GM10847 (cell line): ENCODE measurements around the gene MMP14.
A peak's percentile ranks its signal among the peaks of the same experiment; 100 is the strongest.

Source experiments
- POLR2A ChIP-seq: IDR thresholded peaks from 2 replicates; pipeline ENCODE4 v1.6.1; 2011; ENCODE audit not compliant: insufficient read length; ENCODE audit errors: extremely low read depth

Gene MMP14

DNA sequence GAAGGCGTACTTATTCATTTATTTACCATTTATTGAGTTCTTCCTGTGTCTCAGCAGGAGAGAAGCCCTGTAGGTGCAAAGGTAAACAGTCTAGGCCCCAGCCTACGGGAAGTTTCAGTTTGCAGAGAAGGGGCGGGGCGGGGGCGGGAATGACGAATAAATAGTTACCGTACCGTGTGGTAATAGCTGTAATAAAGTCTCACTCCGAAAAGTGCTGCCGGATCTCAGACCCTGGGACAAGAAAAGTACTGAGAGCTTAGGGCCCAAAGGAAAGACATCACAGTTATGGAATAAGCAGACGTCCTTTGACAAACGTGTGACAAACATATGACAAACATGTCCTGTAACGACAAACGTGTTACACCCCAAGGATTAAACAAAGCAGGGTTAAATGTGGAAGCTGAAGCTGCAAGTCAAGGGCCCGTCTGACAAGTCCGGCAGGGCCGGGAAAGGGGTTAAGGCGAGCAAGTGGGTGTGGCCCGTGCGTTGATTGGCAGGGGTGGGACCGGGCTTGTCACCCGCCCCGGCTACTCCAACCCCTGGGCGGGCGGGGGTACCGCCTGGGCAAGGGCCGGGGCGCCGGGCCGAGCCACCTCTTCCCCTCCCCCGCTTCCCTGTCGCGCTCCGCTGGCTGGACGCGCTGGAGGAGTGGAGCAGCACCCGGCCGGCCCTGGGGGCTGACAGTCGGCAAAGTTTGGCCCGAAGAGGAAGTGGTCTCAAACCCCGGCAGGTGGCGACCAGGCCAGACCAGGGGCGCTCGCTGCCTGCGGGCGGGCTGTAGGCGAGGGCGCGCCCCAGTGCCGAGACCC is 35.0 kb downstream of the MMP14 start, which contains the start of gene LRP10:
Gene LRP10, plus strand, starts transcription at position 517 of the 809 bp plus-strand sequence. CDS start 564 bp downstream, outside the sequence.
- TF ChIP-seq POLR2A: peak; percentile 73

GRCh38 chr14:22872033-22872832 is 35.8 kb downstream of the MMP14 start:
- no peak for TF ChIP-seq POLR2A

- TF ChIP-seq POLR2A: no peak
These were observed 36.6 kb downstream of the MMP14 start for GRCh38 chr14:22872833-22873520.

- no peak for TF ChIP-seq POLR2A
These were observed 38.8 kb downstream of the MMP14 start for GRCh38 chr14:22875003-22875747.

GRCh38 chr14:22875748-22876319 is 39.4 kb downstream of the MMP14 start:
- no peak for TF ChIP-seq POLR2A

- no peak for TF ChIP-seq POLR2A
These were observed 40.7 kb downstream of the MMP14 start for GRCh38 chr14:22877000-22877501.

GRCh38 chr14:22878271-22879246 is 42.2 kb downstream of the MMP14 start:
- TF ChIP-seq POLR2A: no peak

DNA sequence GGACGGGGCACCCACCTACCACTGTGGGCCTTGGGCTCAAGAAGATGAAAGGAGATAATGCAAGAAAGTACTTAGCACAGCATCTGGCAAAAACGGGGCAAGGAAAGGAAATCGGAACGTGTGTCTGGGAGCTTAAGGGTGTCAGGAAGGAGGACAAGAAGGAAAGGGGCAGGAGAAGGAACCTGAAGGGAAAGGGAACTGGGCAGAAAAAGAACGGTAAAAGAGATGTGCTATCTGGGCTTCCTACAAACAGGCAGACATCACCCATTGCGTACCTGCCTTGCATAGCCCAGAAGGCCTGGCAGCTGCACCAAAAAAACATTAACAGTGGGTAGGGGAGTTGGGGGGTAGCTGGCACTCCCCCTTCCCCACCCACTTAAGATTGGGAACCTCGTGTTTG is 45.7 kb downstream of the MMP14 start:
- TF ChIP-seq POLR2A: no peak

DNA sequence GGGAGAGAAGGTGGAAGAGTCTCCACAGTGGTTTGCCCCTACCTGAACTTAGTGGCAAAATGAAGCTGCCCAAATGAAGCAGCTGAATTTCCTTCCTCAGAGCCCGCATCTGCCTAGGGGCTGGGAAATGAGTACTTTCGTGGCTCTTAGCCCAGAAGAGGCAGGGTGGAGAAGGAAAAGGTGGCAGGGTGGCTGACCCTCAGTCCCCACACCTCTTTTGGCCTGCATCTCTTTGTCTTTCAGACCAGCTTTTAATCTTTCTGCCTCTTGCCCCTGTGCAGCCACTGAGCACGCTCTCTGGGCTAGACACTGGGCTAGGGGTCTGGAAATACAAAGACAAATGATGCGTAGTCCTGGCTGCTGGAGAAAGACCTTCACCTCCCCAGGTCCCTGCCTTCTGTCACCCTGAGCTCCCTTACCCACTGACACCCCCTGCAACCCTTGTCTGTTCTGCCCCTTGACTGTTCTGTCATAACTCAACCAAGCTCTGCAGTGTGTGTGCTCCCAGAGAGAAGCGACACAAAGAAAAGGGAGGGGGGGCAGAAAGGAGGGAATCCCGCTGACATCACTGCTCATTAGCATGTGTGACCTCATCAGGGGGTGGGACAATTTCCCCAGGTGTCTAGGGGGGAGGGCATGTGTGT is 46.3 kb downstream of the MMP14 start:
- TF ChIP-seq POLR2A: no peak

- no peak for TF ChIP-seq POLR2A
These were observed 47.0 kb downstream of the MMP14 start, which contains the start of gene REM2 for GRCh38 chr14:22883173-22883976. REM2 (plus strand) TSS chr14:22883222; CDS start chr14:22883288, 66 bp downstream.

DNA sequence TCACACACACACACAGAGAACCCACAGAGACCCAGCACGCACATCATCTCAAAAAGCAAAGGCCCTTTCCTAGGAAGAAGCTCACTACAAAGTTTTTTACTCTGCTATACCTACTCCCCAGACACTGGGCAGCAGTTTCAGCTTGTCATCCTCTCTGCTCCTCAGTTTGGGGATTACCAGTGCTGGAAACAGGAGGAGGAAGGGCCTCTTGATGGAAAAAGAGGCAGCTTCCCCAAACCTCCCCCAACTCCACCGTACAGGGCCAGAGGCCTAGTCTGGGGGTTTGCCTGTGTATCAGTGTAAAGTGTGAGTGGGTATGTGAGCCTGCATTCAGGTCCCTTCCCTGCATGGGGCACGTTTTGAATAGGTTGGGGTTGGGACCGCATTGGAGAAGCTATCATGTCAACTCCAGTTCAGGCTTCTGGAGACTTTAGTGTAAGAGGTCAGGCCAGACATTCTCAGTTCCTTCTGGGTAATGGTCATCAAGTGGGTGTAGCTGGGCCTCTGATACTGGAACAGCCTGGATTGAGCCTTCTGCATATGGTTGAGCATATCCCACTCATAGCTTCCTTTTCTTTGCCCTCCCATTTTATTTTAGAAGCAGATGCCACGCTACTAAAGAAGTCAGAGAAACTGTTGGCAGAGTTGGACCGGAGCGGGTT is 47.8 kb downstream of the MMP14 start:
- TF ChIP-seq POLR2A: no peak
